Suprapubic skin (tissue), 4 donors: Measurements from ENCODE around the gene AIMP1. TPM values are rescaled to one million over a fixed set of nuclear protein-coding genes. Genes with fewer than 3 reads are reported as not detected.

Experiments used
- DNase-seq, 2 donors: peaks; one replicate each; pipeline ENCODE4 v3.0.0-alpha.2; 2019; ENCODE audit warnings: low spot score in 2 of 2
- H3K27ac ChIP-seq: fragments of 200-600 bp; sonication (generic); one replicate; pipeline ENCODE4 v1.5.1; 2019
- H3K27me3 ChIP-seq: fragments of 200-600 bp; sonication (generic); one replicate; pipeline ENCODE4 v1.5.1; 2019
- H3K36me3 ChIP-seq: fragments of 200-600 bp; sonication (generic); one replicate; pipeline ENCODE4 v1.5.1; 2019
- H3K4me1 ChIP-seq: fragments of 200-600 bp; sonication (generic); one replicate; pipeline ENCODE4 v1.5.1; 2019
- H3K4me3 ChIP-seq: fragments of 200-600 bp; sonication (generic); one replicate; pipeline ENCODE4 v1.5.1; 2019; ENCODE audit warnings: mild to moderate bottlenecking
- H3K9me3 ChIP-seq: fragments of 200-600 bp; sonication (generic); one replicate; pipeline ENCODE4 v1.5.1; 2019
- EP300 ChIP-seq: sonication (generic); formaldehyde crosslinking; IDR thresholded peaks from one replicate; pipeline ENCODE4 v1.6.1; 2017; ENCODE audit warnings: antibody characterized with exemption
- POLR2A ChIP-seq, 2 donors: fragments of 450-650 bp; IDR thresholded peaks; one replicate each; pipeline ENCODE4 v1.6.1; 2017; ENCODE audit warnings: antibody characterized with exemption in 2 of 2, mild to moderate bottlenecking in 2 of 2, moderate library complexity in 2 of 2
- POLR2AphosphoS5 ChIP-seq, 3 donors: sonication (generic); formaldehyde crosslinking; IDR thresholded peaks; one replicate each; pipeline ENCODE4 v1.6.1; 2017; ENCODE audit warnings: antibody characterized with exemption in 3 of 3
- WGBS: methylation state at CpG from one replicate; pipeline ENCODE4 v1.1.5; 2018; 5-methylcytosine and 5-hydroxymethylcytosine counted together
- total RNA-seq, 4 donors: library from RNA; depleted of rRNA; stranded (reverse); fragments of >200 nt; gene quantifications; one replicate each; pipeline ENCODE4 v1.1.0, GENCODE V29; 2016
- TF ChIP-seq, protein P1 (sequence below), 2 donors: fragments of 200-600 bp in 1 of 2; fragments of 450-650 bp in 1 of 2; sonication (generic) in 1 of 2; IDR thresholded peaks; one replicate each; pipeline ENCODE4 v1.5.1; 2016 to 2019; ENCODE audit warnings: antibody characterized with exemption in 2 of 2, mild to moderate bottlenecking in 1 of 2, moderate library complexity in 1 of 2

The AIMP1 gene
- total RNA-seq: 10 to 100 TPM; 17.0 to 26.6 (median 20.5) TPM

DNA sequence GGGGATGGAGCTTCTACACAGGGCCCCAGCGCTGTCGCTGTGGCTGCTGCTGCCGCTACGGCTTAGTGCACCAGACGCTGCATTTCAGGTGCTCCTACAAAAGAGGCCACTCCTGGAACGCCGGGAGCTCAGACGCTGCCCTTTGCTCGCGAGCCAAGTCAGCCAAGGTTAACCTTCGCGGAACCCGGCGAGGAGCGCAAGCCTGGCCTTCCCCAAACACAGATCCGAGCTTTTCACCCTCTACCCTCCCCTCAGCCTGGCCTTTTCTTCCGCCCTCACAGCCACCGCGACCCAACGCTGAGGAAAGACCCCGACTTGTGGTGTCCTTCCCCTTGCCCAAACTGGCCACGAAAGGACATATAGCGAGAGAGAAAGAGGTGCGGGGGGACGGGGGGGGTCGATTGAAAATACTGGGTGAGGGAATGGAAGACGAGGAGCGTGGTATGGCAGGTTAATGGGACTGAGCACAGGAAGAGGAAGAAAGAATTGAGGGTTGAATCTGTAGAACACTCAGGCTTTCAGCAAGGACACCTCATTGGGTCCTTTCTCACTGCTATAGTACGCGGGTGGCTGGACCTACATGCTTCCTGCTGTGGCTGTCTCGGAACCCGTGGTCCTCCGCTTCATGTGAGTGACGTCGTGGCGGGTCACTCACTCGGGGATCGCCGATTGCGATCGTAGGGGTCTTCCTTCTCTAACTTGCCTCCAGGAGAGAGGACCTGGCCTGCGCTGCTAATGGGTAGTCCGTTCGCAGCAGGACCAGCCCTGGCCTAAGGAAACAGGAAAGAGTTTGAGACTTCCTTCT is at the start of gene AIMP1, which contains the start of gene TBCK:
TSS of gene AIMP1 (plus strand) at position 583 of the 805 bp plus-strand sequence. CDS start 8,460 bp downstream, outside the sequence.
TSS of gene TBCK (minus strand) at position 242 of the 805 bp plus-strand sequence. CDS start 7,249 bp downstream, outside the sequence.
- Histone ChIP-seq H3K27ac (peak within 1 kb of the TSS; percentile 98), H3K36me3 (peaks cover 6% of the 10 kb centered on the region), H3K4me3 (peak within 1 kb of the TSS; percentile 81), H3K4me1 (peaks cover 43% of the 10 kb centered on the region), H3K9me3 (no peaks in the 10 kb centered on the region), H3K27me3 (no peaks in the 10 kb centered on the region)
- DNase-seq: peak; percentile 92 to 94
- no peak for TF ChIP-seq EP300
- TF ChIP-seq POLR2A (IDR thresholded peaks at IDR 0.05): peak; percentile 53 to 89
- TF ChIP-seq, protein P1, sequence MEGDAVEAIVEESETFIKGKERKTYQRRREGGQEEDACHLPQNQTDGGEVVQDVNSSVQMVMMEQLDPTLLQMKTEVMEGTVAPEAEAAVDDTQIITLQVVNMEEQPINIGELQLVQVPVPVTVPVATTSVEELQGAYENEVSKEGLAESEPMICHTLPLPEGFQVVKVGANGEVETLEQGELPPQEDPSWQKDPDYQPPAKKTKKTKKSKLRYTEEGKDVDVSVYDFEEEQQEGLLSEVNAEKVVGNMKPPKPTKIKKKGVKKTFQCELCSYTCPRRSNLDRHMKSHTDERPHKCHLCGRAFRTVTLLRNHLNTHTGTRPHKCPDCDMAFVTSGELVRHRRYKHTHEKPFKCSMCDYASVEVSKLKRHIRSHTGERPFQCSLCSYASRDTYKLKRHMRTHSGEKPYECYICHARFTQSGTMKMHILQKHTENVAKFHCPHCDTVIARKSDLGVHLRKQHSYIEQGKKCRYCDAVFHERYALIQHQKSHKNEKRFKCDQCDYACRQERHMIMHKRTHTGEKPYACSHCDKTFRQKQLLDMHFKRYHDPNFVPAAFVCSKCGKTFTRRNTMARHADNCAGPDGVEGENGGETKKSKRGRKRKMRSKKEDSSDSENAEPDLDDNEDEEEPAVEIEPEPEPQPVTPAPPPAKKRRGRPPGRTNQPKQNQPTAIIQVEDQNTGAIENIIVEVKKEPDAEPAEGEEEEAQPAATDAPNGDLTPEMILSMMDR (IDR thresholded peaks at IDR 0.05): no peak
- TF ChIP-seq POLR2AphosphoS5 (IDR thresholded peaks at IDR 0.05): peak; percentile 49 to 81 (median 70)
- WGBS: under 1% methylated on average over 39 of the region's 44 CpGs

DNA sequence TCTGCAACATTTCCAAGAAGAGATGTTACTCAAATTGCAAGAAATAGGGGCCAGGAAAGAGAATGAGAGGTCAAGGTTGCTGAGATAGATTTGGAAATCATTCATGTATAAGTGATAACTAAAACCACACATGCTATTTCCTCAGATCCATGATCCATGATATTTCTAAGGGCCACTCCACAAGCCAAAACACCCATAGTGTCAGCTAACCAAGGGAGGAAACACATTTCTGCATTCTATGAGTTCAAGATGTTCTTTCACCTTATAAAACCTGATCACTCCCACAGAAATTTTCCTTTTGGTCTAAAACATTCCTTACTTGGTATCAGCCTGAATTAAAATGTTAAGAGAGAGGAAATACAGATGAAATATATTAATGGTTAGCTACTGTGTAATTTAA is 47.6 kb upstream of the AIMP1 start:
- Histone ChIP-seq H3K4me3 (no peak overlapping the region), H3K27ac (no peak overlapping the region), H3K9me3 (no peaks in the 10 kb centered on the region), H3K4me1 (no peaks in the 10 kb centered on the region), H3K27me3 (no peaks in the 10 kb centered on the region), H3K36me3 (no peaks in the 10 kb centered on the region)
- no peak for DNase-seq
- TF ChIP-seq, protein P1 (IDR thresholded peaks at IDR 0.05): no peak
- TF ChIP-seq POLR2AphosphoS5 (IDR thresholded peaks at IDR 0.05) (no peak), EP300 (no peak), POLR2A (IDR thresholded peaks at IDR 0.05) (no peak)

DNA sequence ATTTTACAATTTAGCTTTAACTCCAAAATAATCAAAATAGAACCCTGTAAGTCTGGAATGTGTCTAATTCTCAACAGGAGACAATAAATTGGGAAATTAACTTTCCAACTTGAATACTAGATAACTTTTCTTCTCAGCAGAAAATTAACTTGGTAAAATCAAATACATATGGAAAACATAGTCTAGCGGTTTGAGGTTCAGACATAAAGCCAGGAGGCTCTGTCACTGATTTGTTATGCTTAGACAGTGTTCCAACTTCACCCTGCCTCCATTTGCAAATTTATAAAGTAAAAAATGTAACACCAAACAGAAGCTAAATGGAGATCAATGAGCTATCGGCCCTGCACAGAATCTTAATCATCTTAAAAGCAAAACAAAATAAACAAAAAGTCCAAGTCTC is 46.6 kb upstream of the AIMP1 start:
- TF ChIP-seq POLR2A (IDR thresholded peaks at IDR 0.05): no peak
- TF ChIP-seq, protein P1 (IDR thresholded peaks at IDR 0.05): no peak
- TF ChIP-seq EP300: no peak
- TF ChIP-seq POLR2AphosphoS5 (IDR thresholded peaks at IDR 0.05): no peak
- Histone ChIP-seq H3K4me1 (no peaks in the 10 kb centered on the region), H3K27ac (no peak overlapping the region), H3K36me3 (peaks cover 4% of the 10 kb centered on the region), H3K4me3 (no peak overlapping the region), H3K9me3 (no peaks in the 10 kb centered on the region), H3K27me3 (no peaks in the 10 kb centered on the region)
- DNase-seq: no peak
- WGBS: 78% methylated on average over 2 of the region's 2 CpGs

DNA sequence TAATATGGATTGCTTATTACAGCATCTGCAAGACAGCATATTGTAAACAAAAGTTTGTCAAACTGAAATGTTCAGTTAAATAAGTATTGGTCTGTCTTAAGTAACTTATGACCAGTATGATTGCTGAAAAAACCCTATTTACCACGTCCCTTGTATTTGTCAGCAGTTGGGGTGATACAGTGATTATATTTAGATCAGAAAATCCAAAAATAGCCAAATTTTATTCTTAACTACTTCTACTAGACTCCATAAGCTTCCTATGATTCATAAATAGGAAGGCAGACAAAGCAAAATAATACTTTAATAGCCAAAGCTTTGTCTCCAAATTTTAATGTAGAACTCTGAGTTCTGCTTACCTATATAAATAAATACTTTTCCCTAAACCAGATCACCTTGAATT is 45.6 kb upstream of the AIMP1 start:
- no peak overlapping the region for H3K4me3 ChIP-seq
- no peaks in the 10 kb centered on the region for H3K4me1 ChIP-seq
- WGBS: 73% methylated on average over 1 of the region's 1 CpG
- peaks cover 5% of the 10 kb centered on the region for H3K36me3 ChIP-seq
- no peaks in the 10 kb centered on the region for H3K27me3 ChIP-seq
- DNase-seq: no peak
- TF ChIP-seq POLR2AphosphoS5 (IDR thresholded peaks at IDR 0.05) (no peak), EP300 (no peak), POLR2A (IDR thresholded peaks at IDR 0.05) (no peak)
- TF ChIP-seq, protein P1 (IDR thresholded peaks at IDR 0.05): no peak
- no peak overlapping the region for H3K27ac ChIP-seq
- H3K9me3 ChIP-seq: no peaks in the 10 kb centered on the region

DNA sequence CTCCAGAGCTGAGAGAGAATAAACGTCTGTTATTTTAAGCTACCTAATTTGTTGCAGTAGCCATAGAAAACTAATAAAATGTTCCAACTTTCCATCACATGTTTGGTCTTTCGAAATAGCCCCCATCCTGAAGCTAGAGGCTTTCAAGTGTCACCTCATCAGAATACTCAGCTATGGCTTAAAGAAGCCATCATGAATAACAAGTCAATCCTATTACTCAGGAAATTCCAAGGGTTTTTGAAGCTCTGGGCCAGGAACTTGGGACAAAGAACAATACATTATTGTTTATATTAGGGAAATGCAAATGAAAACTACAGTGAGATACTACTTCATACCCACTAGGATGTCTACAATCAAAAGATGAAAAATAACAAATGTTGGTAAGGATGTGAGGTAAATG is 42.5 kb upstream of the AIMP1 start:
- Histone ChIP-seq H3K27me3 (no peaks in the 10 kb centered on the region), H3K4me1 (no peaks in the 10 kb centered on the region), H3K36me3 (peaks cover 5% of the 10 kb centered on the region), H3K27ac (no peak overlapping the region), H3K9me3 (no peaks in the 10 kb centered on the region), H3K4me3 (no peak overlapping the region)
- WGBS: 65% methylated on average over 2 of the region's 2 CpGs
- DNase-seq: no peak
- TF ChIP-seq POLR2AphosphoS5 (IDR thresholded peaks at IDR 0.05) (no peak), POLR2A (IDR thresholded peaks at IDR 0.05) (no peak), EP300 (no peak)
- TF ChIP-seq, protein P1 (IDR thresholded peaks at IDR 0.05): no peak
